ENCODE measurements around the gene KRTAP10-2.

DNA sequence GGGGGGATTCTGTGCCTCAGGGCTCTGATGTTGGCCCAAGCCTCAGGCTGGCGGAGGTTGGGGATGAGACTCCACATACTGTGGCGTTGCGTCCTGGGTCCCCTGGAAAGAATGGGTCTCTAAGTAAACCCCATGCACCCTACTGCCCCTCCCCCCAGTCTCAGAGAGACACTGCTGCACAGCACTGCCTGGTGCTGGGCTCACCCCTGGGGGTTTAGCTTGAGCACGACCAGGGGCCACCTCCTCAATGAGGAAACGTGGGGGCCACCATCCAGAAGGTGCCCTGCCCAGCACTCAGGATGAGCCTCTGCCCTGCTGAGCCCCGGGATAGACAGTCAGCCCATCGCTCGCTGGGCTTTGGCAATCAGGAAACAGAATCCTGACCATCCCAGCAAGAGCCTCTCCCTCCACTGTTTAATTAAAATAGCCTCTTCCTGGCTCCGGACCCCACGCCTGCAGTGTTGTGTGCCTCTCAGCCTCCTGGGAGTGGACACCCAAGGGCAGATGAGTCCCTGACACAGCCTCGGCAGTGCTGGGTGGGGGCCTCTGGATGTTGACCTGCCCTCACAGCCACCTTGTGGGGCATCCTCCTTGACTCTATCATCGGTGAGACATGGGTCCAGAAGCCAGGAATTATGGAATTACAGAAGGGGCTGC is 18.7 kb upstream of the KRTAP10-2 start:
- no peak for TF ChIP-seq GATA3 (IDR thresholded peaks at IDR 0.05; ENCODE audit: low read depth, low read length)
- no peak for TF ChIP-seq GATA2 (IDR thresholded peaks at IDR 0.05; ENCODE audit: low read depth, low read length)

All from SH-SY5Y (cell line).